ENCODE measurements around the gene FILIP1. TPM values are rescaled to one million over a fixed set of nuclear protein-coding genes. Genes with fewer than 3 reads are reported as not detected.
A peak's percentile ranks its signal among the peaks of the same experiment; 100 is the strongest.
"Not testable (repeated sequence)": the region's sequence is repeated elsewhere in the genome, so short reads cannot be mapped to it uniquely, and the experiment has no call there.

FILIP1 gene
- total RNA-seq, 6 donors from 2014 or later: 16.7 to 31.7 (median 21.7) TPM

GRCh38 chr6:75444899-75445298 lies 48.7 kb downstream of the FILIP1 start:
- 63 to 68% methylated on average over 2 of the region's 2 CpGs for WGBS, 2 donors
- Histone ChIP-seq H3K27ac (peak overlapping the region in 1 of 4 donors; percentile 2), H3K9me3 (no peaks in the 10 kb centered on the region), H3K4me3 (no peak overlapping the region), H3K36me3 (no peaks in the 10 kb centered on the region), H3K4me1 (peaks cover 0 to 7% (median 0%) of the 10 kb centered on the region in 4 donors), H3K27me3 (no peaks in the 10 kb centered on the region)
- DNase-seq: no peak
- ATAC-seq (ENCODE audit: low FRiP score in 2 of 2): peak in 1 of 2 donors; percentile 19
- no peak for TF ChIP-seq POLR2A (IDR thresholded peaks at IDR 0.05)

DNA sequence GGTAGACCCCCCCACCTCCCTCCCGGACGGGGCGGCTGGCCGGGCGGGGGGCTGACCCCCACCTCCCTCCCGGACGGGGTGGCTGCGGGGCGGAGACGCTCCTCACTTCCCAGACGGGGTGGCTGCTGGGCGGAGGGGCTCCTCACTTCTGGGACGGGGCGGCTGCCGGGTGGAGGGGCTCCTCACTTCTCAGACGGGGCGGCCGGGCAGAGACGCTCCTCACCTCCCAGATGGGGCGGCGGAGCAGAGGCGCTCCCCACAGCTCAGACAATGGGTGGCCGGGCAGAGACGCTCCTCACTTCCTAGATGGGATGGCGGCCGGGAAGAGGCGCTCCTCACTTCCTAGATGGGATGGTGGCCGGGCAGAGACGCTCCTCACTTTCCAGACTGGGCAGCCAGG lies 51.7 kb downstream of the FILIP1 start:
- not testable (repeated sequence) for H3K4me1 ChIP-seq; H3K4me3 ChIP-seq; H3K9me3 ChIP-seq; H3K27me3 ChIP-seq; H3K36me3 ChIP-seq; ATAC-seq (ENCODE audit: low FRiP score in 2 of 2); H3K27ac ChIP-seq
- peak in 1 of 2 donors; percentile 43 for DNase-seq
- 97% methylated on average over 12 of the region's 29 CpGs; no CpG with 5 or more reads in 1 of the 2 donors for WGBS, 2 donors

DNA sequence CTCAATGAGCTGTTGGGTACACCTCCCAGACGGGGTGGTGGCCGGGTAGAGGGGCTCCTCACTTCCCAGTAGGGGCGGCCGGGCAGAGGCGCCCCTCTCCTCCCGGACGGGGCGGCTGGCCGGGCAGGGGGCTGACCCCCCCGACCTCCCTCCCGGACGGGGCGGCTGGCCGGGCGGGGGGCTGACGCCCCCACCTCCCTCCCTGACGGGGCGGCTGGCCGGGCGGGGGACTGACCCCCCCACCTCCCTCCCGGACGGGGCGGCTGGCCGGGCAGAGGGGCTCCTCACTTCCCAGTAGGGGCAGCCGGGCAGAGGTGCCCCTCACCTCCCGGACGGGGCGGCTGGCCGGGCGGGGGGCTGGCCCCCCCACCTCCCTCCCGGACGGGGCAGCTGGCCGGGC lies 52.1 kb downstream of the FILIP1 start:
- H3K27me3 ChIP-seq; H3K4me1 ChIP-seq; H3K4me3 ChIP-seq; ATAC-seq (ENCODE audit: low FRiP score in 2 of 2); H3K27ac ChIP-seq; H3K9me3 ChIP-seq; H3K36me3 ChIP-seq: not testable (repeated sequence)
- WGBS, 2 donors: no CpG with 5 or more reads among the region's 33 CpGs
- peak in 1 of 2 donors; percentile 40 for DNase-seq

- Histone ChIP-seq H3K4me1 (peaks cover 0 to 9% (median 7%) of the 10 kb centered on the region in 4 donors), H3K9me3 (no peaks in the 10 kb centered on the region), H3K27ac (peak overlapping the region in 1 of 4 donors; percentile 27), H3K36me3 (no peaks in the 10 kb centered on the region), H3K4me3 (no peak overlapping the region), H3K27me3 (no peaks in the 10 kb centered on the region)
- TF ChIP-seq POLR2AphosphoS5 (IDR thresholded peaks at IDR 0.05) (no peak), EP300 (IDR thresholded peaks at IDR 0.05) (no peak), CTCF (IDR thresholded peaks at IDR 0.05) (no peak), POLR2A (IDR thresholded peaks at IDR 0.05) (no peak)
- no peak for DNase-seq
- 60 to 78% methylated on average over 2 of the region's 2 CpGs for WGBS, 2 donors
- no peak for ATAC-seq (ENCODE audit: low FRiP score in 2 of 2)
Observed at GRCh38 chr6:75438442-75439116, 55.0 kb downstream of the FILIP1 start.

GRCh38 chr6:75438013-75438431 lies 55.6 kb downstream of the FILIP1 start:
- no peak for TF ChIP-seq EP300 (IDR thresholded peaks at IDR 0.05)
- TF ChIP-seq CTCF (IDR thresholded peaks at IDR 0.05): no peak
- TF ChIP-seq POLR2A (IDR thresholded peaks at IDR 0.05): no peak
- no peak for TF ChIP-seq POLR2AphosphoS5 (IDR thresholded peaks at IDR 0.05)
- no peak for DNase-seq
- peak in 1 of 2 donors; percentile 9 for ATAC-seq (ENCODE audit: low FRiP score in 2 of 2)
- WGBS, 2 donors: 77 to 91% methylated on average over 1 of the region's 1 CpG
- Histone ChIP-seq H3K27me3 (no peaks in the 10 kb centered on the region), H3K4me3 (no peak overlapping the region), H3K9me3 (no peaks in the 10 kb centered on the region), H3K36me3 (no peaks in the 10 kb centered on the region), H3K4me1 (peaks cover 0 to 9% (median 7%) of the 10 kb centered on the region in 4 donors), H3K27ac (peak overlapping the region in 2 of 4 donors; percentile 11 to 18)

DNA sequence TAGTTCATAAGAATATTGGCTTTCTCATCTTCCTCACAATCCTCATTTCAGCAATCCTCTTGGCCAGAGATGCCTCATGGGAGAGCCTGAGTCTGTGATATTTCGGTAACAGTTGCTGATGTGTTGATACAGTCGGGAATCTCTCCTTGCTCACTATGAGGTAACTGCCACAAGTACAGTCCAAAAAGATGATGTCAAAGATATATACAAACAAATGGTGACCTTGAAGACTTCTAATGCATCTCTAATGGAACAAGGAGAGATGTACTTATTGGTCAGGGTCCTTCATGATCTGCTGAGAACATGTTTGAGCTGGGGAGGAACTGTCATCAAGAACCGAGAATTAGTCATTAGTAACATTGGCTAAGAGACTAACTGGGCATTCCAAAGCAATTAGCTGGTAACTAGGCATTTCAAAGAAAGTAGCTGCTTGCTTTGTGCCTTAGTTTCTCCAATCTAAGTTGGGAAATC lies 56.1 kb downstream of the FILIP1 start:
- peak; percentile 53 to 90 for ATAC-seq (ENCODE audit: low FRiP score in 2 of 2)
- Histone ChIP-seq H3K4me1 (peaks cover 0 to 9% (median 7%) of the 10 kb centered on the region in 4 donors), H3K27me3 (no peaks in the 10 kb centered on the region), H3K9me3 (no peaks in the 10 kb centered on the region), H3K4me3 (no peak overlapping the region), H3K36me3 (no peaks in the 10 kb centered on the region), H3K27ac (peak overlapping the region in 2 of 4 donors; percentile 11 to 18)
- 74 to 75% methylated on average over 3 of the region's 3 CpGs for WGBS, 2 donors
- DNase-seq: no peak
- no peak for TF ChIP-seq EP300 (IDR thresholded peaks at IDR 0.05)
- no peak for TF ChIP-seq POLR2A (IDR thresholded peaks at IDR 0.05)
- no peak for TF ChIP-seq CTCF (IDR thresholded peaks at IDR 0.05)
- TF ChIP-seq POLR2AphosphoS5 (IDR thresholded peaks at IDR 0.05): no peak

Data from upper lobe of left lung (tissue), 6 donors.